GM18508 (cell line): ENCODE results near the gene EIF2S2.

Source experiments
- ATAC-seq: cut with Tn5 transposase; IDR thresholded peaks from one replicate; pipeline ENCODE4 v1.9.1; 2021; ENCODE audit warnings: moderate number of reproducible peaks; ENCODE audit not compliant: insufficient read depth, unreplicated experiment

Gene EIF2S2

DNA sequence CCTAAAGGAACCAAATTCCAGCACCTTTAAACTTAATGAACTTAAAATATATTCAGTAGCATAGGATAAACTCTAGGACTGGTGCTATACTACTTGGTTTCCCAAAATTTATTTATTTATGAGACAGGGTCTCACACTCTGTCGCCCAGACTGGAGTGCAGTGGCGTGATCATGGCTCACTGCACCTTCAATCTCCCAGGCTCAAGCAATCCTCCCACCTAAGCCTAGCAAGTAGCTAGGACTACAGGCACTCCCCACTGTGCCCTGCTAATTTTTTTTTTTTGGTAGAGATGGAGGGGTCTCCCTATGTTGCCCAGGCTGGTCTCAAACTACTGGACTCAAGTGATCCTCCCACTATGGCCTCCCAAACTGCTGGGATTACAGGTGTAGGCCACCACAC lies 21.4 kb downstream of the EIF2S2 start:
- ATAC-seq: no peak

- ATAC-seq: no peak
Measured at GRCh38 chr20:34089655-34090345, 22.2 kb downstream of the EIF2S2 start.

GRCh38 chr20:34089175-34089479 lies 22.9 kb downstream of the EIF2S2 start:
- ATAC-seq: no peak

DNA sequence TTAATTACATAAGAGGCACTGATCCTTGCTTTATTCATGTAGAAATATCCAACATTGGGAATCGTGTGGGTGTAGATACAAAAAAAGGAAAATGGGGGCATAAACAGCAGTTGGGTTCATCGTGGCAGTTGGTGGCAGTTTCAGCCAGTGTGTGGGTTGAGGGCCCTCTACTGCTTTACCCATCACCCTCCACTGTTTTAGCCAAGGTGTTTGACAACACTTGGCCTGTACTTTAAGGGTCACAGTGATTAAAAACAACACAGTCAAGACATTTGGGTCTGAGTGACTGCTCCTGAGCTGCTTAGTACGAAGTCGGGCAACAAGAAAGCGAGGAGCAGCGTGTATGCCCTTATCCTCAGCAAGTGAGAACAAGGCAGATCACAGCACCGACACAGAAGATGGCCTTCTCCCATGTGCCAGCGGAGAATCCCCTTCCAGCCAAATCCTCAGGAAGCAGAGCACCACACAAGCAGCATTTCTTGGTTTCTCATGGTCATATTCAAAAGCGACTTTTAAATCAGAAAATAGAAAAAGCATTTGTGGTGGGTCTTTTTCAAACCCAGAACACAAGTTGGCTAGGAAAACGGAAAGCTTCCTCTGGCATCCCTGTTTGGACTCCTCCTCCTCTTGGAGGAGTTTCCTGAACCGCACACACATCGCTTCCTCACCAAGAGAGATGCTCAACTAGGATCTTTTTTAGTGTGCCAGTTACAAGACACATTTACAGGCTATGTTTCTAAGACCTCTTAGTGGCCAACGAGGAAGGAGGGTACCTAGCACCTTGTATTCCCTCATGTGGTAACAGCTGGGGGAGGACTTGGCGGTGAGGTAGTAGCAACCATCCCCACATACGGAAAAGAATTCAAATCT lies 23.5 kb downstream of the EIF2S2 start:
- ATAC-seq: no peak

DNA sequence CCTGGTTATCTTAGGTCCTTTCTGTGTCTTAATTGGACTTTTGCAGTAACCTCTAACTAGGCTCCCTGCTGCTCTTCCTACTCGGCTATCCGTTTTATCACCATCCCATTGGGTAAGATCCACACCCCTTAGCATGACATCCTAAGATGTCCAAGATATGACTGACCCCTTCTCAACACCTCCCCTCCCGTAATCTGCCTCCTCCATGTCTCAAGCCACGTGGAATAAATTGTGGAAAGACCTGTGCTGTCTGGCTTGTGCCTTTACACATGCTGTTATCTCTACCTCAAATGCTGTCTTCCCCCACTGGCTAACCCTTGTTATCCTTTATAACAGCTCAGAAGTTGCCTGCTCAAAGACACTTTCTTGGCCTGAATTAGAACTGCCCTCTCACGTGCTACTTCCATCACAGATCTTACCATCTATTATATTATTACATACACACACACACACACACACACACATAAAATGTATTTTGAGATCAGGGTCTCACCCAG lies 26.5 kb downstream of the EIF2S2 start:
- ATAC-seq: no peak

DNA sequence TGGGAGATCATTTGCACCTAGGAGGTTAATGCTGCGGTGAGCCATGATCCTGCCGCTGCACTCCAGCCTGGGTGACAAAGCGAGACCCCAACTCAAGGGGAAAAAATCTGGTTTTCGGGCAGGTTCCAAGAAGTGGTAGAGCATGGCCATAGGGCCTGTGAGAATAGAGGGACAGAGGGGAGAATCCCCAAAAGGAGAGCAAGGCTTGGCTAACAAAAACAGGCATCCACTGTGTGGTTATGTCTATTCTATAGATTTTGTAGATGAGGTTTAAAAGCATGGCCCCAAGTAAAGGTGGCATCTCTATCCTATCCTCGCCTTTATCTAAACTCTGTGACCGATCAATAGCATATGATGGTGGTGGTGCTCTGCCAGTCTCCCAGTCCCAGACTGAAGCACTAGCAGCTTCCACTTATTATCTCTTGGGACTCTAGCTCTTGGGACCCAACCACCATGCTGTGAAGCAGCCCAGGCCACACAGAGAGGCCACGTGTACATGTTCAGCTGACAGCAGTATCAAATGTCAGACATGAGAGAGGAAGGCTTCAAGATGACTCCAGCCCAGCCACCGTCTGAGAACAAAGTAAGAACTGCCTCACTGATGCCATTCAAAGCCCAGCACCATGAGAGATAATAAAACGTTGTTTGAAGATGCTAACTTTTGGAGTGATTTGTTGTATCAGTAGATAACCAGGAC lies 27.7 kb downstream of the EIF2S2 start:
- ATAC-seq: no peak

- no peak for ATAC-seq
Measured at GRCh38 chr20:34083781-34084180, 28.3 kb downstream of the EIF2S2 start.

DNA sequence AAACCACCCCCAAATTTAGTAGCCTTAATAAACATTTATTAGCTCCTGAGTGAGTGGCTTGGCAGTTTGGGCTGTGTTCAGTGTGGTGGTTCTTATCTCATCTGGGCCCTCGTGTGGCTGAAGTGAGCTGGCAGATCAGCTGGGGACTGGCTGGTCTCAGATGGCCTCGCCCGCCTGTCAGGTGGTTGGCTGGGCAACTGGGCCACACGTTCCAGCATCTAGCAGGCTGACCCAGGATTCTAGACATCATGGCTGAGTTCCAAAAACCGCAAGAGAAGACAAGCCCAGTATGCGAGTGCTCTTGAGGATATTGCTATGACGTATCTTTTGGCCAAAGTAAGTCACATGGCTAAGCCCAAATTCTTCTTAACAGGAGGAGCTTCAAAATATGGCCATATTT lies 28.9 kb downstream of the EIF2S2 start:
- ATAC-seq: no peak

- ATAC-seq: no peak
Measured at GRCh38 chr20:34082232-34082887, 29.7 kb downstream of the EIF2S2 start.

DNA sequence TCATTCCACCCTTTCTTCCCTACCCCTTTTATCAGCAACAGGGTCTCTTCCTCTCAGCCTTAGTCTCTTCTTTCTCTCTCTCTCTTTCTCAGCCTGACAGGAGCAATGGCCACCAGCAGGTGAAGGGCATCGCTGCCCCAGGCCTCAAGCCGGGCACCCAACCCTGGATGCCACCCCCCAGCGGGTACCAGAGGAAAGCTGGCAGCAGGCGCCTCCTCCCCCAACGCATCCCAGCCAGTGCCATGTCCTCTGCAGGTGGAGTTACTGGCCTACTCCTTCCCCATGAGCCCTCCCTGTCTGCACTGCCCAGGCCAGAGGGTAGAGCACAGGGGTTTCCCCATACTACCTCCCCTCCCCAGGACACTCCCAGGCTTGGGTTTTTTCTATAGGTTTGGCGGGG lies 32.2 kb downstream of the EIF2S2 start:
- ATAC-seq: no peak

- ATAC-seq: no peak
Measured at GRCh38 chr20:34078540-34078939, 33.5 kb downstream of the EIF2S2 start.

DNA sequence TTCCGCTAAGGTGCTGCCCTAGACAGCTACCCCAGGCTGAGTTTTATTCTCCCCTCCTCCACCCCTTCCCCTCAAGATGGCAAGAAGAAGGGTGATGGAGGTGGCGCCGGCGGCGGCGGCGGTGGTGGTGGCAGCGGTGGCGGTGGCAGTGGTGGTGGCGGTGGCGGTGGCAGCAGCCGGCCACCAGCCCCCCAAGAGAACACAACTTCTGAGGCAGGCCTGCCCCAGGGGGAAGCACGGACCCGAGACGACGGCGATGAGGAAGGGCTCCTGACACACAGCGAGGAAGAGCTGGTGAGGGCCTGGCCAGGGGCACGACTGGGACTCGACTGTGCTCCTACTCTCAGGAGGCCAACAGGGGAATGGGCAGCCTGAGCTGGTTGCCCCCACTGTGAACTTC lies 35.1 kb downstream of the EIF2S2 start:
- ATAC-seq: no peak

GRCh38 chr20:34075647-34076046 lies 36.4 kb downstream of the EIF2S2 start:
- no peak for ATAC-seq

- ATAC-seq: no peak
Measured at GRCh38 chr20:34074101-34074760, 37.8 kb downstream of the EIF2S2 start.

- ATAC-seq: no peak
Measured at GRCh38 chr20:34072778-34073177, 39.3 kb downstream of the EIF2S2 start.

DNA sequence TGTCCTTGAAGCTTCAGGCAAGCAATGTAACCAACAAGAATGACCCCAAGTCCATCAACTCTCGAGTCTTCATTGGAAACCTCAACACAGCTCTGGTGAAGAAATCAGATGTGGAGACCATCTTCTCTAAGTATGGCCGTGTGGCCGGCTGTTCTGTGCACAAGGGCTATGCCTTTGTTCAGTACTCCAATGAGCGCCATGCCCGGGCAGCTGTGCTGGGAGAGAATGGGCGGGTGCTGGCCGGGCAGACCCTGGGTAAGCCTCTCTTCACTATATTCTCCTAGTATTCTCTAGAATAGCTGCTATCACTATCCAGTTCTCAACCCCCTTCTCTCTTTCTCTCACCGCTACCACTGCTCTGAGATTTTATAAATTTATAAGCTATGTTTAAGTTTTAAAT lies 40.0 kb downstream of the EIF2S2 start:
- ATAC-seq: no peak

DNA sequence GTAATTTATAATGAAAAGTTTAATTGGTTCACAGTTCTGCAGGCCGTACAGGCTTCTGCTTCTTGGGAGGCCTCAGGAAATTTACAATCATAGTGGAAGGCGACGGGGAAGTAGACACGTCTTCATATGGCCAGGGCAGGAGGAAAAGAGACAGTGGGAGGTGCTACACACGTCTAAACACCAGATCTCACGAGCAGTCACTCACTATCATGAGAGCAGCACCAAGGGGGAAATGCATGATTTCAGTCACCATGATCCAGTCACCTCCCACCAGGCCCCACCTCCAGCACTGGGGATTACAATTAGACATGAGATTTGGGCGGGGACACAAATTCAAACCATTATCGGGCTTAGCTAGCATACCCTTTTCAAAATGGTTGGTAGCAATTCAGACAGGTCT lies 41.2 kb downstream of the EIF2S2 start:
- ATAC-seq: no peak

- no peak for ATAC-seq
Measured at GRCh38 chr20:34070079-34070439, 42.0 kb downstream of the EIF2S2 start.

- no peak for ATAC-seq
Measured at GRCh38 chr20:34069341-34070078, 42.5 kb downstream of the EIF2S2 start.

GRCh38 chr20:34068001-34068400 lies 44.0 kb downstream of the EIF2S2 start:
- no peak for ATAC-seq
